HEK293 (cell line): Measurements from ENCODE around the gene CCDC144A.

ENCODE experiments used
- FEZF1 ChIP-seq: fragments of 450-650 bp; formaldehyde crosslinking; IDR thresholded peaks from 2 replicates; pipeline ENCODE4 v1.5.1; 2016; ENCODE audit warnings: missing biosample characterization, missing genetic modification characterization
- GLIS1 ChIP-seq: fragments of 450-650 bp; formaldehyde crosslinking; IDR thresholded peaks from 2 replicates; pipeline ENCODE4 v1.5.1; 2016; ENCODE audit warnings: missing biosample characterization, missing genetic modification characterization
- HOXC10 ChIP-seq: sonication (generic); formaldehyde crosslinking; IDR thresholded peaks from 2 replicates; pipeline ENCODE4 v1.8.1; 2023; ENCODE audit warnings: mild to moderate bottlenecking, missing genetic modification reagents
- KLF10 ChIP-seq: fragments of 450-650 bp; IDR thresholded peaks from 2 replicates; pipeline ENCODE4 v1.5.1; 2018; ENCODE audit warnings: missing biosample characterization, mild to moderate bottlenecking, missing genetic modification characterization
- OVOL3 ChIP-seq: fragments of 450-650 bp; formaldehyde crosslinking; IDR thresholded peaks from 2 replicates; pipeline ENCODE4 v1.5.1; 2016; ENCODE audit warnings: missing biosample characterization, missing genetic modification characterization
- SP7 ChIP-seq: fragments of 450-650 bp; formaldehyde crosslinking; IDR thresholded peaks from 2 replicates; pipeline ENCODE4 v1.5.1; 2016; ENCODE audit warnings: missing biosample characterization, missing genetic modification characterization
- ZEB2 ChIP-seq: fragments of 450-650 bp; formaldehyde crosslinking; IDR thresholded peaks from 2 replicates; pipeline ENCODE4 v1.5.1; 2016; ENCODE audit warnings: missing biosample characterization, missing genetic modification characterization
- ZFHX2 ChIP-seq: fragments of 450-650 bp; formaldehyde crosslinking; conservative IDR thresholded peaks from 2 replicates; pipeline ENCODE4 v1.5.1; 2016; ENCODE audit warnings: missing biosample characterization, missing genetic modification characterization
- ZIC2 ChIP-seq: fragments of 450-650 bp; formaldehyde crosslinking; IDR thresholded peaks from 2 replicates; pipeline ENCODE4 v1.5.1; 2016; ENCODE audit warnings: missing biosample characterization, missing genetic modification characterization
- ZNF112 ChIP-seq: fragments of 450-650 bp; formaldehyde crosslinking; IDR thresholded peaks from 2 replicates; pipeline ENCODE4 v1.5.0; 2017; ENCODE audit warnings: missing biosample characterization, missing genetic modification characterization
- ZNF175 ChIP-seq: fragments of 450-650 bp; formaldehyde crosslinking; IDR thresholded peaks from 2 replicates; pipeline ENCODE4 v1.5.1; 2016; ENCODE audit warnings: missing biosample characterization, missing genetic modification characterization
- ZNF677 ChIP-seq: fragments of 450-650 bp; IDR thresholded peaks from 2 replicates; pipeline ENCODE4 v1.5.0; 2018; ENCODE audit warnings: missing biosample characterization, mild to moderate bottlenecking, missing genetic modification characterization, moderate library complexity
- ZNF747 ChIP-seq: fragments of 450-650 bp; formaldehyde crosslinking; IDR thresholded peaks from 2 replicates; pipeline ENCODE4 v1.5.1; 2016; ENCODE audit warnings: missing biosample characterization, missing genetic modification characterization
- ZSCAN23 ChIP-seq: fragments of 450-650 bp; formaldehyde crosslinking; IDR thresholded peaks from 2 replicates; pipeline ENCODE4 v1.5.1; 2016; ENCODE audit warnings: missing biosample characterization, missing genetic modification characterization
- ZSCAN30 ChIP-seq: fragments of 450-650 bp; IDR thresholded peaks from 2 replicates; pipeline ENCODE4 v1.5.1; 2018; ENCODE audit warnings: missing biosample characterization, mild to moderate bottlenecking, missing genetic modification characterization, moderate library complexity
- ZXDB ChIP-seq: fragments of 450-650 bp; formaldehyde crosslinking; IDR thresholded peaks from 2 replicates; pipeline ENCODE4 v1.5.1; 2016; ENCODE audit warnings: missing biosample characterization, missing genetic modification characterization
- TF ChIP-seq, protein P1 (sequence below): fragments of 450-650 bp; formaldehyde crosslinking; IDR thresholded peaks from 2 replicates; pipeline ENCODE4 v1.5.1; 2016; ENCODE audit warnings: missing biosample characterization, missing genetic modification characterization
- TF ChIP-seq, protein P2 (sequence below): fragments of 450-650 bp; formaldehyde crosslinking; IDR thresholded peaks from 2 replicates; pipeline ENCODE4 v1.5.1; 2016; ENCODE audit warnings: missing biosample characterization, missing genetic modification characterization
- TF ChIP-seq, protein P3 (sequence below): fragments of 450-650 bp; formaldehyde crosslinking; IDR thresholded peaks from 2 replicates; pipeline ENCODE4 v1.5.1; 2016; ENCODE audit warnings: missing biosample characterization, missing genetic modification characterization
- TF ChIP-seq, protein P4 (sequence below): fragments of 450-650 bp; formaldehyde crosslinking; IDR thresholded peaks from 2 replicates; pipeline ENCODE4 v1.5.1; 2016; ENCODE audit warnings: missing biosample characterization, missing genetic modification characterization
- TF ChIP-seq, protein P5 (sequence below): fragments of 450-650 bp; IDR thresholded peaks from 2 replicates; pipeline ENCODE4 v1.5.1; 2018; ENCODE audit warnings: missing biosample characterization, missing genetic modification characterization
- TF ChIP-seq, protein P6 (sequence below): fragments of 450-650 bp; formaldehyde crosslinking; IDR thresholded peaks from 2 replicates; pipeline ENCODE4 v1.5.1; 2016; ENCODE audit warnings: missing biosample characterization, missing genetic modification characterization

CCDC144A gene

DNA sequence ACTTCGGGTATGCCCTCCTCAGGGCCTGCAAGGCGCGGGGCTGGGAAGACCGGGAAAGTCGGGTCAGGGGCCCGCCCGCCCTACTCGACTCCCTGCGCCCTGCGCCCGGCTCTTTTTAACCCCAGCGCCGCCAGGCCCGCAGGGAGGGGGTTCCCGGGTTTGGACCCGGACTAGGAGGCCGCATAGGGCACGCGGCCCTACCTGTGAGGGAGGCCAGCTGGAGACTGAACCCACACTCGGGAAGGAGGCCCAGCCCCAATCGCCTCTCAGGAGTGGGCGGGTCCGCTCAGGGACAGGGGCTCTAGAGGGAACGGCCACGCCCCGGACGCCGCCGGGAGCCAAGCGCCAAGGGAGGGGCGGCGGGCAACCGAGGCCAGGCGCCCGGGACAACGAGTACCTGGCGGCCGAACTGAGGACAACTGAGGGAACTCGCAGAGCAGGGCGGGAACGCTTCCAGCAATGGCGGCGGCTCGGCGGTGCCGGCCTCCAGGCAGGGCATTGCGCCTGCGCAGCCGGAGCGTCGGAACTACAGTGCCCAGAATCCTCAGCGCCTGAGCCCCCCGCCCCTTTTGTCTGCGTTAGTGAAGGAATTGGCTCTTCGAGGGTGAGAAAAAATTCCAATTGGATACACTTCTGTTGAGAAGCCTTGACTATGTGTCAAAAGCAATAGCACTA, 36.5 kb upstream of the CCDC144A start, which contains the start of gene ZNF624 (continued):
- TF ChIP-seq, protein P1, sequence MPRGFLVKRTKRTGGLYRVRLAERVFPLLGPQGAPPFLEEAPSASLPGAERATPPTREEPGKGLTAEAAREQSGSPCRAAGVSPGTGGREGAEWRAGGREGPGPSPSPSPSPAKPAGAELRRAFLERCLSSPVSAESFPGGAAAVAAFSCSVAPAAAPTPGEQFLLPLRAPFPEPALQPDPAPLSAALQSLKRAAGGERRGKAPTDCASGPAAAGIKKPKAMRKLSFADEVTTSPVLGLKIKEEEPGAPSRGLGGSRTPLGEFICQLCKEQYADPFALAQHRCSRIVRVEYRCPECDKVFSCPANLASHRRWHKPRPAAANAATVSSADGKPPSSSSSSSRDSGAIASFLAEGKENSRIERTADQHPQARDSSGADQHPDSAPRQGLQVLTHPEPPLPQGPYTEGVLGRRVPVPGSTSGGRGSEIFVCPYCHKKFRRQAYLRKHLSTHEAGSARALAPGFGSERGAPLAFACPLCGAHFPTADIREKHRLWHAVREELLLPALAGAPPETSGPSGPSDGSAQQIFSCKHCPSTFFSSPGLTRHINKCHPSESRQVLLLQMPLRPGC (tag by site-specific recombination): peak; percentile 79; the same call in 1 of the 2 replicates
- TF ChIP-seq, protein P2, sequence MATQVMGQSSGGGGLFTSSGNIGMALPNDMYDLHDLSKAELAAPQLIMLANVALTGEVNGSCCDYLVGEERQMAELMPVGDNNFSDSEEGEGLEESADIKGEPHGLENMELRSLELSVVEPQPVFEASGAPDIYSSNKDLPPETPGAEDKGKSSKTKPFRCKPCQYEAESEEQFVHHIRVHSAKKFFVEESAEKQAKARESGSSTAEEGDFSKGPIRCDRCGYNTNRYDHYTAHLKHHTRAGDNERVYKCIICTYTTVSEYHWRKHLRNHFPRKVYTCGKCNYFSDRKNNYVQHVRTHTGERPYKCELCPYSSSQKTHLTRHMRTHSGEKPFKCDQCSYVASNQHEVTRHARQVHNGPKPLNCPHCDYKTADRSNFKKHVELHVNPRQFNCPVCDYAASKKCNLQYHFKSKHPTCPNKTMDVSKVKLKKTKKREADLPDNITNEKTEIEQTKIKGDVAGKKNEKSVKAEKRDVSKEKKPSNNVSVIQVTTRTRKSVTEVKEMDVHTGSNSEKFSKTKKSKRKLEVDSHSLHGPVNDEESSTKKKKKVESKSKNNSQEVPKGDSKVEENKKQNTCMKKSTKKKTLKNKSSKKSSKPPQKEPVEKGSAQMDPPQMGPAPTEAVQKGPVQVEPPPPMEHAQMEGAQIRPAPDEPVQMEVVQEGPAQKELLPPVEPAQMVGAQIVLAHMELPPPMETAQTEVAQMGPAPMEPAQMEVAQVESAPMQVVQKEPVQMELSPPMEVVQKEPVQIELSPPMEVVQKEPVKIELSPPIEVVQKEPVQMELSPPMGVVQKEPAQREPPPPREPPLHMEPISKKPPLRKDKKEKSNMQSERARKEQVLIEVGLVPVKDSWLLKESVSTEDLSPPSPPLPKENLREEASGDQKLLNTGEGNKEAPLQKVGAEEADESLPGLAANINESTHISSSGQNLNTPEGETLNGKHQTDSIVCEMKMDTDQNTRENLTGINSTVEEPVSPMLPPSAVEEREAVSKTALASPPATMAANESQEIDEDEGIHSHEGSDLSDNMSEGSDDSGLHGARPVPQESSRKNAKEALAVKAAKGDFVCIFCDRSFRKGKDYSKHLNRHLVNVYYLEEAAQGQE (tag by site-specific recombination): no peak
- TF ChIP-seq SP7 (tag by site-specific recombination) (peak; percentile 74), ZNF747 (tag by site-specific recombination) (no peak), ZIC2 (tag by site-specific recombination) (peak; percentile 75), ZNF112 (tag by site-specific recombination) (no peak), ZEB2 (peak; percentile 84), ZSCAN30 (tag by site-specific recombination) (peak; percentile 85), GLIS1 (tag by site-specific recombination) (peak; percentile 63), ZSCAN23 (tag by site-specific recombination) (no peak), HOXC10 (CRISPR knock-in tag) (0 out of 2 replicates have a peak, but pooled peaks have one; percentile 45), FEZF1 (tag by site-specific recombination) (no peak), KLF10 (tag by site-specific recombination) (peak; percentile 51; the same call in 1 of the 2 replicates), ZNF175 (tag by site-specific recombination) (no peak), OVOL3 (no peak), ZNF677 (tag by site-specific recombination) (no peak), ZFHX2 (peak; percentile 83), ZXDB (peak; percentile 86)
- TF ChIP-seq, protein P3, sequence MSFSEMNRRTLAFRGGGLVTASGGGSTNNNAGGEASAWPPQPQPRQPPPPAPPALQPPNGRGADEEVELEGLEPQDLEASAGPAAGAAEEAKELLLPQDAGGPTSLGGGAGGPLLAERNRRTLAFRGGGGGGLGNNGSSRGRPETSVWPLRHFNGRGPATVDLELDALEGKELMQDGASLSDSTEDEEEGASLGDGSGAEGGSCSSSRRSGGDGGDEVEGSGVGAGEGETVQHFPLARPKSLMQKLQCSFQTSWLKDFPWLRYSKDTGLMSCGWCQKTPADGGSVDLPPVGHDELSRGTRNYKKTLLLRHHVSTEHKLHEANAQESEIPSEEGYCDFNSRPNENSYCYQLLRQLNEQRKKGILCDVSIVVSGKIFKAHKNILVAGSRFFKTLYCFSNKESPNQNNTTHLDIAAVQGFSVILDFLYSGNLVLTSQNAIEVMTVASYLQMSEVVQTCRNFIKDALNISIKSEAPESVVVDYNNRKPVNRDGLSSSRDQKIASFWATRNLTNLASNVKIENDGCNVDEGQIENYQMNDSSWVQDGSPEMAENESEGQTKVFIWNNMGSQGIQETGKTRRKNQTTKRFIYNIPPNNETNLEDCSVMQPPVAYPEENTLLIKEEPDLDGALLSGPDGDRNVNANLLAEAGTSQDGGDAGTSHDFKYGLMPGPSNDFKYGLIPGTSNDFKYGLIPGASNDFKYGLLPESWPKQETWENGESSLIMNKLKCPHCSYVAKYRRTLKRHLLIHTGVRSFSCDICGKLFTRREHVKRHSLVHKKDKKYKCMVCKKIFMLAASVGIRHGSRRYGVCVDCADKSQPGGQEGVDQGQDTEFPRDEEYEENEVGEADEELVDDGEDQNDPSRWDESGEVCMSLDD: 0 out of 2 replicates have a peak, but pooled peaks have one; percentile 55
- TF ChIP-seq, protein P4, sequence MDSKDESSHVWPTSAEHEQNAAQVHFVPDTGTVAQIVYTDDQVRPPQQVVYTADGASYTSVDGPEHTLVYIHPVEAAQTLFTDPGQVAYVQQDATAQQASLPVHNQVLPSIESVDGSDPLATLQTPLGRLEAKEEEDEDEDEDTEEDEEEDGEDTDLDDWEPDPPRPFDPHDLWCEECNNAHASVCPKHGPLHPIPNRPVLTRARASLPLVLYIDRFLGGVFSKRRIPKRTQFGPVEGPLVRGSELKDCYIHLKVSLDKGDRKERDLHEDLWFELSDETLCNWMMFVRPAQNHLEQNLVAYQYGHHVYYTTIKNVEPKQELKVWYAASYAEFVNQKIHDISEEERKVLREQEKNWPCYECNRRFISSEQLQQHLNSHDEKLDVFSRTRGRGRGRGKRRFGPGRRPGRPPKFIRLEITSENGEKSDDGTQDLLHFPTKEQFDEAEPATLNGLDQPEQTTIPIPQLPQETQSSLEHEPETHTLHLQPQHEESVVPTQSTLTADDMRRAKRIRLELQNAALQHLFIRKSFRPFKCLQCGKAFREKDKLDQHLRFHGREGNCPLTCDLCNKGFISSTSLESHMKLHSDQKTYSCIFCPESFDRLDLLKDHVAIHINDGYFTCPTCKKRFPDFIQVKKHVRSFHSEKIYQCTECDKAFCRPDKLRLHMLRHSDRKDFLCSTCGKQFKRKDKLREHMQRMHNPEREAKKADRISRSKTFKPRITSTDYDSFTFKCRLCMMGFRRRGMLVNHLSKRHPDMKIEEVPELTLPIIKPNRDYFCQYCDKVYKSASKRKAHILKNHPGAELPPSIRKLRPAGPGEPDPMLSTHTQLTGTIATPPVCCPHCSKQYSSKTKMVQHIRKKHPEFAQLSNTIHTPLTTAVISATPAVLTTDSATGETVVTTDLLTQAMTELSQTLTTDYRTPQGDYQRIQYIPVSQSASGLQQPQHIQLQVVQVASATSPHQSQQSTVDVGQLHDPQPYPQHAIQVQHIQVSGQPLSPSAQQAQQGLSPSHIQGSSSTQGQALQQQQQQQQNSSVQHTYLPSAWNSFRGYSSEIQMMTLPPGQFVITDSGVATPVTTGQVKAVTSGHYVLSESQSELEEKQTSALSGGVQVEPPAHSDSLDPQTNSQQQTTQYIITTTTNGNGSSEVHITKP: peak; percentile 72
- TF ChIP-seq, protein P5, sequence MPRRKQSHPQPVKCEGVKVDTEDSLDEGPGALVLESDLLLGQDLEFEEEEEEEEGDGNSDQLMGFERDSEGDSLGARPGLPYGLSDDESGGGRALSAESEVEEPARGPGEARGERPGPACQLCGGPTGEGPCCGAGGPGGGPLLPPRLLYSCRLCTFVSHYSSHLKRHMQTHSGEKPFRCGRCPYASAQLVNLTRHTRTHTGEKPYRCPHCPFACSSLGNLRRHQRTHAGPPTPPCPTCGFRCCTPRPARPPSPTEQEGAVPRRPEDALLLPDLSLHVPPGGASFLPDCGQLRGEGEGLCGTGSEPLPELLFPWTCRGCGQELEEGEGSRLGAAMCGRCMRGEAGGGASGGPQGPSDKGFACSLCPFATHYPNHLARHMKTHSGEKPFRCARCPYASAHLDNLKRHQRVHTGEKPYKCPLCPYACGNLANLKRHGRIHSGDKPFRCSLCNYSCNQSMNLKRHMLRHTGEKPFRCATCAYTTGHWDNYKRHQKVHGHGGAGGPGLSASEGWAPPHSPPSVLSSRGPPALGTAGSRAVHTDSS (tag by site-specific recombination): no peak
- TF ChIP-seq, protein P6, sequence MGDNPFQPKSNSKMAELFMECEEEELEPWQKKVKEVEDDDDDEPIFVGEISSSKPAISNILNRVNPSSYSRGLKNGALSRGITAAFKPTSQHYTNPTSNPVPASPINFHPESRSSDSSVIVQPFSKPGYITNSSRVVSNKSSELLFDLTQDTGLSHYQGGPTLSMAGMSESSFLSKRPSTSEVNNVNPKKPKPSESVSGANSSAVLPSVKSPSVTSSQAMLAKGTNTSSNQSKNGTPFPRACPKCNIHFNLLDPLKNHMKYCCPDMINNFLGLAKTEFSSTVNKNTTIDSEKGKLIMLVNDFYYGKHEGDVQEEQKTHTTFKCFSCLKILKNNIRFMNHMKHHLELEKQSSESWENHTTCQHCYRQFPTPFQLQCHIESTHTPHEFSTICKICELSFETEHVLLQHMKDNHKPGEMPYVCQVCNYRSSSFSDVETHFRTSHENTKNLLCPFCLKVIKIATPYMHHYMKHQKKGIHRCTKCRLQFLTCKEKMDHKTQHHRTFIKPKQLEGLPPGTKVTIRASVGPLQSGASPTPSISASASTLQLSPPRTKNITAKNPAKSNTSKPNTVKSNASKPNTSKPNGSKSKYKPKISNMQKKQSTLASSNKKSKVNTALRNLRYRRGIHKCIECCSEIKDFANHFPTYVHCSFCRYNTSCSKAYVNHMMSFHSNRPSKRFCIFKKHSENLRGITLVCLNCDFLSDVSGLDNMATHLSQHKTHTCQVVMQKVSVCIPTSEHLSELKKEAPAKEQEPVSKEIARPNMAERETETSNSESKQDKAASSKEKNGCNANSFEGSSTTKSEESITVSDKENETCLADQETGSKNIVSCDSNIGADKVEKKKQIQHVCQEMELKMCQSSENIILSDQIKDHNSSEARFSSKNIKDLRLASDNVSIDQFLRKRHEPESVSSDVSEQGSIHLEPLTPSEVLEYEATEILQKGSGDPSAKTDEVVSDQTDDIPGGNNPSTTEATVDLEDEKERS: no peak
